Bone marrow (tissue), 2 donors: Measurements from ENCODE around the gene GOLGA5.

Source experiments
- DNase-seq, 2 donors: peaks; one replicate each; lab custom pipeline; 2025; lab: John Stamatoyannopoulos, UW

The GOLGA5 gene

GRCh38 chr14:92880851-92881250 is 86.7 kb downstream of the GOLGA5 start:
- no peak for DNase-seq

GRCh38 chr14:92883066-92883465 is 89.0 kb downstream of the GOLGA5 start:
- no peak for DNase-seq

DNA sequence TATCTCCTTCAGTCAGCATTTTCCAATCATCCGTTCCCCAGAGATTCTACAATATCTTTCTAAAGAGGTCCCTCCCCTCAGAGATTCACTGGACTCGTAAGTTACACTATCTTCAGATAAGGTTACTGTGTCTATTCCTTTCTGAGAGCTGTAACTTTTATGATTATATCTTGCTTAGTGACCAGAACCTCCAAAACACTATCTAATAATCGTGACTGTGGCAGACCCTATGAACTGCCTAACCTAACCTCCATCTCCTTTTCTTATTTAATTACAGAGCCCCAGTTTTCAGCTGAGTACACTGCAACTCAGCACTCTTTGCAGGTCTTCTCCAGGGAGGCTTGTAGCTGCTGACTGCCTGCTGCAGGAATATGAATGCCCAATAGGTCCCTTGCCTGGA is 90.3 kb downstream of the GOLGA5 start:
- DNase-seq = no peak

- DNase-seq = no peak
Measured at GRCh38 chr14:92885279-92886061, 91.4 kb downstream of the GOLGA5 start.

GRCh38 chr14:92886337-92886736 is 92.2 kb downstream of the GOLGA5 start:
- no peak for DNase-seq

DNA sequence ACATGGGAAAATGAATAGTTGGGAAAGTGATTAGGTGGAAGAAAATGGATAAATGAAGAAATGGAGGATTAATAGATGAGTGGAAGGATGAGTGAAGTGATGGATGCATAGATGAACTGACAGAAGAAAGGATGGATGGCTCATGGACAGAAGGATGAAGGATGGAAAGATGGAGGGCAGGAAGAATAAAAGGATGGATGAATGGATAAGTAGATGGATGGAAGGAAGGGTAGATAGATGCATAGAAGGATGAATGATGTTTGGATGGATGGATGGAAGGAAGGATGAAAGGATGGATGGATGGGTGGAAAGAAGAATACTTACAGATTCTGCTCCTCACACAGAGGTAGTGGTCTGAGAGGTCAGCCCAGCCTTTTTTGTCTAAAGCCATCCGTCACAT is 93.1 kb downstream of the GOLGA5 start:
- no peak for DNase-seq

GRCh38 chr14:92888896-92889295 is 94.8 kb downstream of the GOLGA5 start:
- DNase-seq = no peak
